Glutamatergic neuron (in vitro differentiated cells): ENCODE data around the gene LRRC26. TPM values are rescaled to one million over a fixed set of nuclear protein-coding genes. Genes with fewer than 3 reads are reported as not detected.

Source experiments
- DNase-seq: peaks from one replicate; pipeline ENCODE4 v3.0.0; 2022
- H3K27ac Mint-ChIP-seq: one replicate; pipeline ENCODE4 v1.8.0; 2020; ENCODE audit warnings: mild to moderate bottlenecking, mixed read lengths, inconsistent platforms; ENCODE audit not compliant: unreplicated experiment
- H3K27me3 Mint-ChIP-seq: one replicate; pipeline ENCODE4 v1.8.0; 2020; ENCODE audit warnings: mild to moderate bottlenecking, moderate library complexity, mixed read lengths, inconsistent platforms; ENCODE audit not compliant: unreplicated experiment
- H3K36me3 Mint-ChIP-seq: one replicate; pipeline ENCODE4 v1.8.0; 2020; ENCODE audit warnings: mild to moderate bottlenecking, mixed read lengths, inconsistent platforms; ENCODE audit not compliant: unreplicated experiment
- H3K4me1 Mint-ChIP-seq: one replicate; pipeline ENCODE4 v1.8.0; 2020; ENCODE audit warnings: mild to moderate bottlenecking, low read depth, mixed read lengths, inconsistent platforms; ENCODE audit not compliant: unreplicated experiment
- H3K4me3 Mint-ChIP-seq: one replicate; pipeline ENCODE4 v1.8.0; 2020; ENCODE audit warnings: mild to moderate bottlenecking, mixed read lengths, inconsistent platforms; ENCODE audit not compliant: unreplicated experiment
- H3K9me3 Mint-ChIP-seq: one replicate; pipeline ENCODE4 v1.8.0; 2020; ENCODE audit warnings: mild to moderate bottlenecking, moderate library complexity, mixed read lengths, inconsistent platforms; ENCODE audit not compliant: unreplicated experiment
- total RNA-seq: library from RNA; stranded (reverse); fragmentation: NEBNext Ultra II Directional; extraction: Animal tissue kit (Norgen Biotek cat#: 25700); gene quantifications from one replicate; pipeline ENCODE4 v1.2.1, GENCODE V29; 2021; ENCODE audit not compliant: unreplicated experiment
- TF ChIP-seq, protein P1 (sequence below): fragments of 200-600 bp; sonication (generic); IDR thresholded peaks from one replicate; pipeline ENCODE4 v1.5.0; 2021; ENCODE audit not compliant: partially characterized antibody, unreplicated experiment

Gene LRRC26
- total RNA-seq, 1 donor from 2014 or later, result 0.98 TPM

DNA sequence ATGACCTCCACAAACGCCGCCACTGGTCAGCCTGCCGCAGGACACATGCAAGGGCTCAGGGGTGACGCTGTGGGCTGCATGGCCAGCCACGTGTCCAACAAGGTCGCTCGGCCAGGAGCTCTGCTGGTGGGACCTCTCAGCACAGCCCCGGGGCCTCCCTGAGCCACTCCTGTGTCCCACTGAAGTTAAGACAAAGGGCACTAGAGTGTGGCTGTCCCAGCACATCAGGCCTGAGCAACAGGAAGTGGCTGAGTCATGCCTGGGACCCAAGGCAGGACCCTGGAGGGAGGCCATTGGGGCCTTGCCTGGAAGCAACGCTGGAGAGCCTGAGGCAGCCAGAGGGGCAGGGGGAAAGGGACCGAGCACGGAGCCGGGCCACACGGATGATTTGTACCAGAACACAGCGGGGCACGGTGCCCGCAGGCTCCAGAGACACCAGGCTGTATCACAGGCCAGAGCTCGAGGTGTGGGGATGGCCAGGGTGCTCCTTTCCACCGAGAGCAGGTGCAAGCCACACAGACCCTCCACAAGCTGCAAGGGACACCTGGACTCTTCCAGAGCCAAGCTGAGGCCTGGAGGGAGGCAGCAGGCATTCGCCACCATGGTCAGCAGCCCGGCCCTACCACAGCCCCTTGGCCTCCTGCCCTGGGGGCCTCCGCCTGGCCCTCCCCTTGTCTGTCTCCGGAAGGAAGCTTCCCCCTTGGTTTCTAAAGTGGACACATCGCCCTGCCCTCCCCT lies 8.5 kb upstream of the LRRC26 start:
- Mint-ChIP-seq H3K36me3 (no peaks in the 10 kb centered on the region), H3K4me3 (no peak overlapping the region), H3K4me1 (no peaks in the 10 kb centered on the region), H3K9me3 (peaks cover 3% of the 10 kb centered on the region), H3K27me3 (peaks cover 4% of the 10 kb centered on the region), H3K27ac (no peak overlapping the region)
- DNase-seq, result no peak
- TF ChIP-seq, protein P1, sequence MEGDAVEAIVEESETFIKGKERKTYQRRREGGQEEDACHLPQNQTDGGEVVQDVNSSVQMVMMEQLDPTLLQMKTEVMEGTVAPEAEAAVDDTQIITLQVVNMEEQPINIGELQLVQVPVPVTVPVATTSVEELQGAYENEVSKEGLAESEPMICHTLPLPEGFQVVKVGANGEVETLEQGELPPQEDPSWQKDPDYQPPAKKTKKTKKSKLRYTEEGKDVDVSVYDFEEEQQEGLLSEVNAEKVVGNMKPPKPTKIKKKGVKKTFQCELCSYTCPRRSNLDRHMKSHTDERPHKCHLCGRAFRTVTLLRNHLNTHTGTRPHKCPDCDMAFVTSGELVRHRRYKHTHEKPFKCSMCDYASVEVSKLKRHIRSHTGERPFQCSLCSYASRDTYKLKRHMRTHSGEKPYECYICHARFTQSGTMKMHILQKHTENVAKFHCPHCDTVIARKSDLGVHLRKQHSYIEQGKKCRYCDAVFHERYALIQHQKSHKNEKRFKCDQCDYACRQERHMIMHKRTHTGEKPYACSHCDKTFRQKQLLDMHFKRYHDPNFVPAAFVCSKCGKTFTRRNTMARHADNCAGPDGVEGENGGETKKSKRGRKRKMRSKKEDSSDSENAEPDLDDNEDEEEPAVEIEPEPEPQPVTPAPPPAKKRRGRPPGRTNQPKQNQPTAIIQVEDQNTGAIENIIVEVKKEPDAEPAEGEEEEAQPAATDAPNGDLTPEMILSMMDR, result no peak

DNA sequence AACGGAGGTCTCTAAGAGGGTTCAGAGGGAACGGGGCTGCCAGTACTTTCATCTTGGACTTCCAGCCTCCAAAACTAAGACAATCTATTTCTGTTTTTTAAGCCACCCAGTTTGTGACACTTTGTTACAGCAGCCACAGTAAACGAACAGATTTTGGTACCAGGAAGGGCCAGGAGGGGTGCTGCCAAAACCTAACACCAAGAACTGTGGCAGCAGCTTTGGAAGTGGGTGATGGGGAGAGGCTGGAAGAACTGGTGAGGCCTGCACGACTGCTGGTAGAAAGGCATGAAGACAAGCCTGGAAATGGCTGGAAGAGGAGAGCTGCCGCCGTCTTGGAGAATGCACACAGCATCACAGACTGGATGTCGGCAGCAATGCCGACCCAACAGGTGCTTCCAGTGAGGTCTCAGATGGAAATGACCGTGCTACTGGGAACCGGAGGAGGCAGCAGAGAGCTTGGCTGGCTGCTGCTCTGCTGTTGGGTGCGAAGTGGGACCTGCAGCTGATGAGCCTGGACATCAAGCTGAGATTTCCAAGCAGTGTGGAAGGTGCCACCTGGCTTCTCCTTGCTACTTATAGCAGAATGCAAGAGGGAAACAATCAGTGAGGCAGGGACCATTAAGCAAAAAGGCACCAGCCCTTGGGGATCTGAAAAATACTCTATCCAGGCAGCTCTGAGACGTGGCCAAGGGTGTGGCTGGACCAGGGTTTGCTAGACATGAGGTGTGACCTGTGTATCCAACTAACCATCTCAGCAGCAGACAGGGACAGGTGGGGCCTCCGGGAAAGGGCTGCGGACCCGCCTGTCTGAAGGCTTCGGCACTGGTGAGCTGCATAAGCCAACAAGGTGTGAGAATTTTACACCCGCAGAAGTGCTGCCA lies 6.7 kb upstream of the LRRC26 start:
- H3K9me3 Mint-ChIP-seq, result no peaks in the 10 kb centered on the region
- no peak overlapping the region for H3K4me3 Mint-ChIP-seq
- no peak for DNase-seq
- H3K27ac Mint-ChIP-seq, result no peak overlapping the region
- H3K36me3 Mint-ChIP-seq, result no peaks in the 10 kb centered on the region
- peaks cover 2% of the 10 kb centered on the region for H3K27me3 Mint-ChIP-seq
- TF ChIP-seq, protein P1, result peak; percentile 35
- H3K4me1 Mint-ChIP-seq, result no peaks in the 10 kb centered on the region

DNA sequence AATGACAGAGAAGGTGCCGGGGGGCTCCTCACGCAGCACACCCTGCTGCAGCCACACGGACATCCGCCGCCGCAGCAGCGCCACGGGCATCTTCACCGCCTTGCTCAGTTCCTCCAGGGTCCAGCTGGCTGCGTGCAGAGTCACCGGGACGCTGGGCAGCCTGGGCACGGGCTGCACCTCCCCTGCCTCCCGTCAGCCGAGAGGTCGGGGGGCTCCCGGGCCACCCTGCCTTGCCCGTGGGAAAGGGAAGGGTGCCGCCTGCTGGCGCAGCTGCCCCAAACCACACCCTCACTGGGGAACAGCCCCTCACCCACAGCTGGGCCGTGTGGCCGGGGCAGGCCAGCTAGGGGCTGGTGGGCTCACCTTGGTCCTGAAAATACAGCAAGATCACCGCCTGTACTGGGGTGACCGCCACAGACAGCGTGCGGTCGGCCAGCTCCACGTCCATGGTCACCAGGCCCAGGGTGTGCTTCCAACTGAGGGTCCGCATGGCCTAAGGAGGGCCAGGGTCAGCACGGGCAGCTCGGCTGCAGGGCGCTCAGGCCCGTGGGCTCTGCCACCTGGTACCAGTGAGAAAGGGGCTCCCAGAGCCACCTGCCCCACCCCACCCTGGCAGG lies 5.6 kb upstream of the LRRC26 start:
- H3K27me3 Mint-ChIP-seq, result peaks cover 5% of the 10 kb centered on the region
- no peaks in the 10 kb centered on the region for H3K4me1 Mint-ChIP-seq
- no peak overlapping the region for H3K4me3 Mint-ChIP-seq
- DNase-seq, result no peak
- TF ChIP-seq, protein P1, result no peak
- no peak overlapping the region for H3K27ac Mint-ChIP-seq
- peaks cover 2% of the 10 kb centered on the region for H3K9me3 Mint-ChIP-seq
- no peaks in the 10 kb centered on the region for H3K36me3 Mint-ChIP-seq

DNA sequence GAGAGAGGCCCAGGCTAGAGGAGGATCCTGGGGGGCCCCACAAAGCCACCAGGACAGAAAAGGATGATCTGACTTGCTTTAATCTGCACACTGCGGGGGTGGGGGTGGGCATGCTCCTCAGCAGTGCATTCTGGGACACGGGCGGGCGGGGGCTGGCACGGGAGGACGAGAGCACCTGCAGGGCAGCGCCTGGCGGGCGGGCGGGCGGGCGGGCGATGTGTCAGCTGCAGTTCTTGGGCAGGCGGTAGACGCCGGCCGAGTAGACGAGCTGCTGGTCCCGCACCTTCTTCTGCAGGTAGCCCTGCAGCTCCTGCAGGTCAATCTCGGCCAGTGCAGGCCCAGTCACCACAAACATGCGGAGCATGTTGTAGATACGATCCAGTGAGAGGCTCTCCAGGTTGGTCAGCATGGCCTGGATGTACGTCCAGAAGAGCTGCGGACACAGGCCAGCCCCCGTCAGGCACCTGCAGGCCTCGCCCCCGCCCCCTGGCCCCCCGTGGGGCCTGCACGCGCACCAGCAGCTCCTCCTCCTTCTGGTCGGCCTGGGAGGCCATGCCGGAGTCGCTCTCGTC lies 5.0 kb upstream of the LRRC26 start:
- no peaks in the 10 kb centered on the region for H3K4me1 Mint-ChIP-seq
- peaks cover 5% of the 10 kb centered on the region for H3K27me3 Mint-ChIP-seq
- H3K4me3 Mint-ChIP-seq, result no peak overlapping the region
- TF ChIP-seq, protein P1, result no peak
- no peak for DNase-seq
- H3K9me3 Mint-ChIP-seq, result peaks cover 2% of the 10 kb centered on the region
- H3K27ac Mint-ChIP-seq, result no peak overlapping the region
- H3K36me3 Mint-ChIP-seq, result no peaks in the 10 kb centered on the region
